ENCODE data around the gene CHD3.
"Not testable (repeated sequence)": the region's sequence is repeated elsewhere in the genome, so short reads cannot be mapped to it uniquely, and the experiment has no call there.

The CHD3 gene

GRCh38 chr17:7947651-7948050, 59.1 kb downstream of the CHD3 start:
- Histone ChIP-seq H3K36me3 (ENCODE audit: insufficient read depth, low read length) (peaks cover 68% of the 10 kb centered on the region), H3K4me3 (ENCODE audit: low read length) (no peak overlapping the region), H2AFZ (ENCODE audit: low read depth, low read length) (no peak overlapping the region), H3K27me3 (ENCODE audit: insufficient read depth, low read length) (no peaks in the 10 kb centered on the region), H3K9me3 (ENCODE audit: low read length) (no peaks in the 10 kb centered on the region), H3K4me1 (ENCODE audit: insufficient read depth, low read length) (no peaks in the 10 kb centered on the region)

GRCh38 chr17:7950578-7950977, 62.0 kb downstream of the CHD3 start:
- no peaks in the 10 kb centered on the region for H3K4me1 ChIP-seq (ENCODE audit: insufficient read depth, low read length)
- H2AFZ ChIP-seq (ENCODE audit: low read depth, low read length), result no peak overlapping the region
- no peaks in the 10 kb centered on the region for H3K27me3 ChIP-seq (ENCODE audit: insufficient read depth, low read length)
- H3K4me3 ChIP-seq (ENCODE audit: low read length), result no peak overlapping the region
- H3K9me3 ChIP-seq (ENCODE audit: low read length), result no peaks in the 10 kb centered on the region
- H3K36me3 ChIP-seq (ENCODE audit: insufficient read depth, low read length), result peaks cover 43% of the 10 kb centered on the region

DNA sequence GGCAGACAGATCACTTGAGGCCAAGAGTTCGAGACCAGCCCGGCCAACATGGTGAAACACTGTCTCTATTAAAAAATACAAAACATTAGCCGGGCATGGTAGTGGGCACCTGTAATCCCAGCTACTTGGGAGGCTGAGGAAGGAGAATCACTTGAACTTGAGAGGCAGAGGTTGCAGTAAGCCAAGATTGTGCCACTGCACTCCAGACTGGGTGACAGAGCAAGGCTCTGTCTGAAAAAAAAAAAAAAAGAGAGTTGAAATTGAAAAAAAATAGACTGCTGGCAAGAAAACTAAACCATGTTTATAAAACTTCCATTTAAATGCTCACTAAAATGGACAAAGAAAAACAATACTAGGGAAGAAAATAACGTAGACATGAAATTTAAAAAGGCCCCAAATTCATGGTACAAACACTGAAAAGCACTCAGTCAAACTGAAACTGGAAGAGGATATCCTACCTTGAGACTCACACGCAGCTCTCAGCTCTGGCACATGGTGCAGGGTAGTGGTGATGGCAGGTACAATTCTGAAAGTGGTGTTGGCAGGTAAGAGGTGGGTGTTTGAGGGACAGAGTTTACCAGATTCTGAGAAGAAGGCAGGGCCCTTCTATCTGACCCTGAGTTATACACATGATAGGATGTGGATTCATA, 62.7 kb downstream of the CHD3 start:
- H3K9me3 ChIP-seq (ENCODE audit: low read length), result no peaks in the 10 kb centered on the region
- H3K4me3 ChIP-seq (ENCODE audit: low read length), result no peak overlapping the region
- H3K4me1 ChIP-seq (ENCODE audit: insufficient read depth, low read length), result no peaks in the 10 kb centered on the region
- no peak overlapping the region for H2AFZ ChIP-seq (ENCODE audit: low read depth, low read length)
- H3K36me3 ChIP-seq (ENCODE audit: insufficient read depth, low read length), result peaks cover 36% of the 10 kb centered on the region
- H3K27me3 ChIP-seq (ENCODE audit: insufficient read depth, low read length), result no peaks in the 10 kb centered on the region

DNA sequence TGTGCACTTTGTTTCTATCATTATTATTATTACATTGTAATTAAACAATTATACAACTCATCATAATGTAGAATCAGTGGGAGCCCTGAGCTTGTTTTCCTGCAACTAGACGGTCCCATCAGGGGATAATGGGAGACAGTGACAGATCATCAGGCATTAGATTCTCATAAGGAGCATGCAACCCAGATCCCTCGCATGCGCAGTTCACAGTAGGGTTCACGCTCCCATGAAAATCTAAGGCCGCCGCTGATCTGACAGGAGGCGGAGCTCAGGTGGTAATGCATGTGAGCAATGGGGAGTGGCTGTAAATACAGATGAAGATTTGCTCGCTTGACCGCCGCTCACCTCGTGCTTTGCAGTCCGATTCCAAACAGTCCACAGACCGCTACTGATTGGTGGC, 64.7 kb downstream of the CHD3 start:
- not testable (repeated sequence) for H3K4me1 ChIP-seq (ENCODE audit: insufficient read depth, low read length); H3K27me3 ChIP-seq (ENCODE audit: insufficient read depth, low read length); H2AFZ ChIP-seq (ENCODE audit: low read depth, low read length); H3K9me3 ChIP-seq (ENCODE audit: low read length); H3K4me3 ChIP-seq (ENCODE audit: low read length)
- H3K36me3 ChIP-seq (ENCODE audit: insufficient read depth, low read length), result peaks cover 19% of the 10 kb centered on the region

DNA sequence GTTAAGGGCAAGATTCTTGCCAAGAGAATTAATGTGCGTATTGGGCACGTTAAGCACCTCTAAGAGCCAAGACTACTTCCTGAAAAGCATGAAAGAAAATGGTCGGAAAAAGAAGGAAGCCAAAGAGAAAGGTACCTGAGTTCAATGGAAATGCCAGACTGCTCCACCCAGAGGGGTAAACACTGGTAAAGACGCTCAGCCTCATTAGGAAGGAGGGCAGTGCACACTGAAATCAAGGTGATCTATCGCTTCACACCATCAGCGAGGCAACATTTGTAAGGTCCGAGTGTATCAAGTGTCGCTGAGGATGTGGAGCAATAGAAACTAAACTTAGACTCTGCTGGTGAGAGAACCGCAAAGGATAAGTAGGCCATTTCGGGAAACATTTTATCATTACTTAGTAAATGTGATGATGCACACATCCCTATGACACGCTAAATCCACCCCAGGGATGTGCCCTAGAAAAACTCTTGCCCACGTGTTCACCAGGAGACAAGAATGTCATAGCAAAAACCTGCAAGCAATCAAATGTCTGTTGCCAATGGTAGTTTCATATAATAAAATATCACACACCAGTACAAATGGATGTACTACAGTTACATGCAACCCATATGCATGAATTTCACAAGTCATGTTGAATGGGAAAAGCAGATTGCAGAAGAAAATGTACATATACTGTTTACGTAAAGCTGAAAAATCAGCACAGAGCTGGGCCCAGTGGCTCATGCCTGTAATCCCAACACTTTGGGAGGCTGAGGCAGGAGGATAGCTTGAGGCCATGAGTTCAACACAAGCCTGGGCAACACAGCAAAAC, 67.0 kb downstream of the CHD3 start:
- H3K36me3 ChIP-seq (ENCODE audit: insufficient read depth, low read length), result no peaks in the 10 kb centered on the region
- H3K4me3 ChIP-seq (ENCODE audit: low read length), result no peak overlapping the region
- H3K4me1 ChIP-seq (ENCODE audit: insufficient read depth, low read length), result no peaks in the 10 kb centered on the region
- no peaks in the 10 kb centered on the region for H3K27me3 ChIP-seq (ENCODE audit: insufficient read depth, low read length)
- no peaks in the 10 kb centered on the region for H3K9me3 ChIP-seq (ENCODE audit: low read length)
- no peak overlapping the region for H2AFZ ChIP-seq (ENCODE audit: low read depth, low read length)

- Histone ChIP-seq H3K4me3 (ENCODE audit: low read length) (no peak overlapping the region), H2AFZ (ENCODE audit: low read depth, low read length) (no peak overlapping the region), H3K9me3 (ENCODE audit: low read length) (no peaks in the 10 kb centered on the region), H3K27me3 (ENCODE audit: insufficient read depth, low read length) (no peaks in the 10 kb centered on the region), H3K36me3 (ENCODE audit: insufficient read depth, low read length) (no peaks in the 10 kb centered on the region), H3K4me1 (ENCODE audit: insufficient read depth, low read length) (no peaks in the 10 kb centered on the region)
These were observed 67.8 kb downstream of the CHD3 start for GRCh38 chr17:7956228-7956965.

DNA sequence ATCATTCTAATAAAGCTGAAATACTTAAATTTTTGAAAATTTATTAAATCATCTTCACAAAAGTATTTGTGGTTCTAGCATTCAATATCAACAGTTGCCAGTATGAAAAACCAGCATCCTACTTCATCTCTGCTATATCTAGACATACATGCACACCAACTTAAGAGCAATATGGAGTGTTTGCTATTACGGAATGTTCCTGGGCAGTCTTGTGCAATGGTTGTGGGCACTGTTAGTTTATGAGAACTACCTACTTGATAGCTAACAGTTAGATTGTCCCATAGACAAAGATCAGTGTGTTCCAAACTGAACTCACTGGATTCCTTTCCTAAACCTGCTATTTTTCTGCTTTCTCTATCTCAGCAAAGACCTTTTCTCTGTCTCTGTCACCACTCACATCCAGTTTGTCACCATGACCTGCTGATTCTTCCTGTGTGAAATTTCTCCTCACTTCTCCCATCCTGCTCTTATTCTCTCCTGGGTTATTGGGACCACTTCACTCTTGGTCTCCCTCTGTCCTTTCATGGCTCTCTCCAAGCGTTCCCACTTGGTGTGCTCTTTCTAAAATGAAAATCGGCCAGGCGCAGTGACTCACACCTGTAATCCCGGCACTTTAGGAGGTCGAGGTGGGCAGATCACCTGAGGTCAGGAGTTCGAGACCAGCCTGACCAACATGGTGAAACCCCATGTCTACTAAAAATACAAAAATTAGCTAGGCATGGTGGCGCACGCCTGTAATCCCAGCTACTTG, 71.1 kb downstream of the CHD3 start:
- H3K27me3 ChIP-seq (ENCODE audit: insufficient read depth, low read length), result no peaks in the 10 kb centered on the region
- H3K4me1 ChIP-seq (ENCODE audit: insufficient read depth, low read length), result no peaks in the 10 kb centered on the region
- no peak overlapping the region for H2AFZ ChIP-seq (ENCODE audit: low read depth, low read length)
- no peaks in the 10 kb centered on the region for H3K9me3 ChIP-seq (ENCODE audit: low read length)
- no peaks in the 10 kb centered on the region for H3K36me3 ChIP-seq (ENCODE audit: insufficient read depth, low read length)
- no peak overlapping the region for H3K4me3 ChIP-seq (ENCODE audit: low read length)

- H3K27me3 ChIP-seq (ENCODE audit: insufficient read depth, low read length), result no peaks in the 10 kb centered on the region
- H3K4me3 ChIP-seq (ENCODE audit: low read length), result no peak overlapping the region
- H3K9me3 ChIP-seq (ENCODE audit: low read length), result no peaks in the 10 kb centered on the region
- H2AFZ ChIP-seq (ENCODE audit: low read depth, low read length), result no peak overlapping the region
- H3K4me1 ChIP-seq (ENCODE audit: insufficient read depth, low read length), result no peaks in the 10 kb centered on the region
- H3K36me3 ChIP-seq (ENCODE audit: insufficient read depth, low read length), result no peaks in the 10 kb centered on the region
These were observed 72.8 kb downstream of the CHD3 start for GRCh38 chr17:7961421-7961820.
